HG03103 (cell line): ENCODE results near the gene CSF3.
"Not testable (repeated sequence)": the region's sequence is repeated elsewhere in the genome, so short reads cannot be mapped to it uniquely, and the experiment has no call there.

Experiments
- ATAC-seq: cut with Tn5 transposase; IDR thresholded peaks from one replicate; pipeline ENCODE4 v1.9.1; 2021; ENCODE audit warnings: low read depth; ENCODE audit not compliant: unreplicated experiment

The CSF3 gene

DNA sequence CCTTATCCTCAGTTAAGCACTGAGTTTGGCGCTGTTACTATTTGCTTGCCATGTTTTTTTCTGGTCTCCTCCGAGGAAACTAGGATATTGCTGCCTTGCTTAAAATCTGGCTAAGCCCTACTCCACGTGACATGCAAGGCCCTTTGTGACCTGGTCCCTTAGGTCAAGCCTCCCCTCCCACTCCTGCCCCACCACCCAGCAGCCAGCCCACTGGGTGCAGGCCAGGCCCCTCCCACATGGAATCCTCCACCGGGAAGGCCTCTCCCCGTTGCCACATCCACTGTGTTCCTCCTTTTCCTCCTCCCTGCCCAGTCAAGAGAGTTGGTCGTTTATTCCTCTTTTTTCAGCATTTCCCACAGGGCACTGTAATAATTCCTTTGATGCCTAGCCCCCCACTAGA is 18.4 kb upstream of the CSF3 start:
- no peak for ATAC-seq

DNA sequence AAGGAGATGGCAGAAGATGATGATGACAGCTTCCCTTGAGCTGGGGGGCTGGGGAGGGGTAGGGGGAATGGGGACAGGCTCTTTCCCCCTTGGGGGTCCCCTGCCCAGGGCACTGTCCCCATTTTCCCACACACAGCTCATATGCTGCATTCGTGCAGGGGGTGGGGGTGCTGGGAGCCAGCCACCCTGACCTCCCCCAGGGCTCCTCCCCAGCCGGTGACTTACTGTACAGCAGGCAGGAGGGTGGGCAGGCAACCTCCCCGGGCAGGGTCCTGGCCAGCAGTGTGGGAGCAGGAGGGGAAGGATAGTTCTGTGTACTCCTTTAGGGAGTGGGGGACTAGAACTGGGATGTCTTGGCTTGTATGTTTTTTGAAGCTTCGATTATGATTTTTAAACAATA is 17.7 kb upstream of the CSF3 start:
- ATAC-seq, result no peak

DNA sequence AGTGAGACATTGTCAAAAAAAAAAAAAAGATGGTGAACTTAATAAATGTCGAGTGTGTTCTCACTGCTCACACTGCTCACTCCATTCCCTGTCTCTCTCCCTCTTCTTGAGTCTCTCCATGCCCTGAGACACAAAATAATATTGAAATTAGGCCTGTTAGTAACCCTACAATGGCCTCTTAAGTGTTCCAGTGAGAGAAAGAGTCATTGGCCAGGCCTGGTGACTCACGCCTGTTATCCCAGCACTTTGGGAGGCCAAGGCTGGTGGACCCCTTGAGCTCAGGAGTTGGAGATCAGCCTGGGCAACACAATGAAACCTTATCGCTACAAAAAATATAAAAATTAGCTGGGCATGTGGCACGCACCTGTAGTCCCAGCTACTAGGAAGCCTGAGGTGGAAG is 16.2 kb upstream of the CSF3 start:
- ATAC-seq, result no peak

DNA sequence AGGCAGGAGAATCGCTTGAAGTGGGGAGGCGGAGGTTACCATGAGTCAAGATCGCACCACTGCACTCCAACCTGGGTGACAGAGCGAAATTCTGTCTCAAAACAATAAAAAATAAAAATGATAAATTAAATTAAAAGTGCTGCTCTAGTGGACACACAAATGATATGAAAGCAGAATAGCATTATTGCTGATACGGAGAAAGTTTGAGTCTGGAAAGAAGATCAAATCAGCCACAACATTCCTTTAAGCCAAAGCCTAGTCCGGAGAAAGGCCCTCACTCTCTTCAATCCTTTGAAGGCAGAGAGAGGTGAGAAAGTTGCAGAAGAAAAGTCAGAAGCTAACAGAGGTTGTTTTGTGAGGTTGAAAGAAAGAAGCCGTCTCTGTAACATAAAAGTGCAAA is 15.1 kb upstream of the CSF3 start:
- ATAC-seq, result no peak

DNA sequence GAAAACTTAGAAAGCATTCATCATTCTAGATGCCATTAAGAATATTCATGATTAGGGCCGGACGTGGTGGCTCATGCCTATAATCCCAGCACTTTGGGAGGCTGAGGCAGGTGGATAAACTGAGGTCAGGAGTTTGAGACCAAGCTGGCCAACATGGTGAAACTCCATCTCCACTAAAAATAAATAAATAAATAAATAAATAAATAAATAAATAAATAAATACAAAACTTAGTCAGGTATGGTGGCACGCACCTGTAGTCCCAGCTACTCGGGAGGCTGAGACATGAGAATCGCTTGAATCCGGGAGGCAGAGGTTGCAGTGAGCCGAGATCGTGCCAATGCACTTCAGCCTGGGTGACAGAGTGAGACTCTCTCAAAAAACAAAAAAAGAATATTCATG is 13.9 kb upstream of the CSF3 start:
- not testable (repeated sequence) for ATAC-seq

DNA sequence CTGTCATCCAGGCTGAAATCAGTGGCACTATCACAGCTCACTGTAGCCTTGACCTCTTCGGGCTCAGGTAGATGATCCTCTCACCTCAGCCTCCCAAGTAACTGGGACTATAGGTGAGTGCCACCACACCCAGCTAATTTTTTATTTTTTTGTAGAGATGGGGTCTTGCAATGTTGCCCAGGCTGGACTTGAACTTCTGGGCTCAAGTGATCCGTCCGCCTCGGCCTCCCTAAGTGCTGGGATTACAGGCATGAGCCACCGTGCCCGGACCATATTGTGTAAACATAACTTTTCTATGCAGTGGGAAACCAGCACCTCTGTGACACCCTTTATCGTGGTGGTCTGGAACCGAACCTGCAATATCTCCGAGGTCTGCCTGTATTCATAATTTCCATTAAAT is 11.2 kb upstream of the CSF3 start:
- ATAC-seq, result no peak

DNA sequence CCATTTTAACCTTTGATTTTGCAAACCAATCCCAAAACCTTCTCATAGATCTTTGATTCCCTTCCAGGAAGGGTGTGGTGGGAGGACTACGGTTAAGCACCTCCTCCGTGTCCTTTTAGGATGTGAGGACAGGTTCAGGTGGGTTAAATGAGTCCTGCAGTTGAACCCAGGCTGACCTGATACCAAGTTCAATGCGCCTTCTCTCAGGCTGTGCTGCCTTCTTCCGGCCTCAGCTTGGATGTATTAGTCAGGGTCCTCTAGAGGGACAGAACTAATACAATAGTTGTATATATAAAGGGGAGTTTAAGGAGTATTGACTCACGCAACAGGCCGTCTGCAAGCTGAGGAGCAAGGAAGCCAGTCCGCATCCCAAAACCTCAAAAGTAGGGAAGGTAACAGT is 10.5 kb upstream of the CSF3 start:
- no peak for ATAC-seq

DNA sequence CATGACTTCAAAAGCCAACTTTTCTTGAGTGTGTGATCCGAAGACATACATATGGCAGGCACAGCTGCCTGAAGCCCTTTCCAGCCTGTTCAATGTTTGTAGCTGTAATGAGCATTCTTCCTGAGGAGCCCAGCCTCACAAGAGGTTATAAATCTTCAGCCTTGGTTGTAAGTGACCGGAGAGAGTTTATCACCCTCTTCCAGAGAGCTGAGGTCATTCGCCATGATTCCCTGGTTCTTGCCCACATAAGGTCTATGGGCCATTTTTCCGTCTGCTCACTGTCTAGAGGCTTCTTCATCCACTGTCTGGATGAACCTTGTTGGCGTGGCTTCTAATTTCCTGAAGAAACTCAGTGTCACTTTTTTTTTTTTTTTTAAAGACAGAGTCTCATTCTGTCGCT is 9.7 kb upstream of the CSF3 start:
- ATAC-seq, result no peak

DNA sequence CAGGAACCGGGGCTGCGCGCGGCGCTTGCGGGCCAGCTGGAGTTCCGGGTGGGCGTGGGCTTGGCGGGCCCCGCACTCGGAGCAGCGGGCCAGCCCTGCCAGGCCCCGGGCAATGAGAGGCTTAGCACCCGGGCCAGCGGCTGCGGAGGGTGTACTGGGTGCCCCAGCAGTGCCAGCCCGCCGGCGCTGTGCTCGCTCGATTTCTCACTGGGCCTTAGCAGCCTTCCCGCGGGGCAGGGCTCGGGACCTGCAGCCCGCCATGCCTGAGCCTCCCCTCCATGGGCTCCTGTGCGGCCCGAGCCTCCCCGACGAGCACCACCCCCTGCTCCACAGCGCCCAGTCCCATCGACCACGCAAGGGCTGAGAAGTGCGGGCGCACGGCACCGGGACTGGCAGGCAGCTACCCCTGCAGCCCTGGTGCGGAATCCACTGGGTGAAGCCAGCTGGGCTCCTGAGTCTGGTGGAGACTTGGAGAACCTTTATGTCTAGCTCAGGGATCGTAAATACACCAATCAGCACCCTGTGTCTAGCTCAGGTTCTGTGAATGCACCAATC is 4.2 kb upstream of the CSF3 start:
- ATAC-seq, result not testable (repeated sequence)

DNA sequence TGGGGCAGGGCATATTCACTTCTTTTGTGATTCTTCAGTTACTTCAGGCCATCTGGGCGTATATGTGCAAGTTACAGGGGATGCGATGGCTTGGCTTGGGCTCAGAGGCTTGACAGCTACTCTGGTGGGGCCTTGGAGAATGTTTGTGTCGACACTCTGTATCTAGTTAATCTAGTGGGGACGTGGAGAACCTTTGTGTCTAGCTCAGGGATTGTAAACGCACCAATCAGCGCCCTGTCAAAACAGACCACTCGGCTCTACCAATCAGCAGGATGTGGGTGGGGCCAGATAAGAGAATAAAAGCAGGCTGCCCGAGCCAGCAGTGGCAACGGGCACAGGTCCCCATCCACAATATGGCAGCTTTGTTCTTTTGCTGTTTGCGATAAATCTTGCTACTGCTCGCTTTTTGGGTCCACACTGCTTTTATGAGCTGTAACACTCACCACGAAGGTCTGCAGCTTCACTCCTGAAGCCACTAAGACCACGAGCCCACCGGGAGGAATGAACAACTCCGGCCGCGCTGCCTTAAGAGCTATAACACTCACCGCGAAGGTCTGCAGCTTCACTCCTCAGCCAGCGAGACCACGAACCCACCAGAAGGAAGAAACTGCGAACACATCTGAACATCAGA is 3.1 kb upstream of the CSF3 start:
- ATAC-seq, result not testable (repeated sequence)

DNA sequence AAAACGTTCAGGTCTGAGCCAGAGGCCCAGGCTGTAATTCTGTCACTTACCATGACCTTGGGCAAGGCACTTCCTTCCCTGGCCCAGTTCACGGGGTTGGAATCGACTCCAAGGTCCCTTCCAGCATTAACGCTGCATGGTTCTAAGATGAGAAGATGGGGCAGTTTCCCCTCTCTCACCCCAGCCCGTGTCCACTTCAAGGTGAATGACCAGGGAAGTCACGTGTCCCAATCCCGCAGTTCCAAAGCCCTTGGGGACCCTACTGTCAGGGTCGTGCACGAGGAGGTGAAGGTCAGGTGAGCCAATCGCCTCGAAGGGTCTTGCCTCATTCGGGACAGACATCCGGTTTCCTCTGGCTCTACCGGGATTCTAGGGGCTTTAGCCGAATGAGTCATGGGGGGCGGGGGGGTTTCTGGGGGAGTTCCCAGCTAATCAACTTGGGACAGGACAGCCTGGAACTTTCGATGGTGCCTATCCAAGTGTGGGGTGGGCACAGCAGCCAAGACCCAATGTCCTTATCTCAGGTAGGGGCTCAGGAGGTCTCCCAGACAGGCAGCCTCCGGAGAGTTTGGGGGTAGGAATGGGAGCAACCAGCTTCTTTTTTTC is 762 bp upstream of the CSF3 start:
- no peak for ATAC-seq

DNA sequence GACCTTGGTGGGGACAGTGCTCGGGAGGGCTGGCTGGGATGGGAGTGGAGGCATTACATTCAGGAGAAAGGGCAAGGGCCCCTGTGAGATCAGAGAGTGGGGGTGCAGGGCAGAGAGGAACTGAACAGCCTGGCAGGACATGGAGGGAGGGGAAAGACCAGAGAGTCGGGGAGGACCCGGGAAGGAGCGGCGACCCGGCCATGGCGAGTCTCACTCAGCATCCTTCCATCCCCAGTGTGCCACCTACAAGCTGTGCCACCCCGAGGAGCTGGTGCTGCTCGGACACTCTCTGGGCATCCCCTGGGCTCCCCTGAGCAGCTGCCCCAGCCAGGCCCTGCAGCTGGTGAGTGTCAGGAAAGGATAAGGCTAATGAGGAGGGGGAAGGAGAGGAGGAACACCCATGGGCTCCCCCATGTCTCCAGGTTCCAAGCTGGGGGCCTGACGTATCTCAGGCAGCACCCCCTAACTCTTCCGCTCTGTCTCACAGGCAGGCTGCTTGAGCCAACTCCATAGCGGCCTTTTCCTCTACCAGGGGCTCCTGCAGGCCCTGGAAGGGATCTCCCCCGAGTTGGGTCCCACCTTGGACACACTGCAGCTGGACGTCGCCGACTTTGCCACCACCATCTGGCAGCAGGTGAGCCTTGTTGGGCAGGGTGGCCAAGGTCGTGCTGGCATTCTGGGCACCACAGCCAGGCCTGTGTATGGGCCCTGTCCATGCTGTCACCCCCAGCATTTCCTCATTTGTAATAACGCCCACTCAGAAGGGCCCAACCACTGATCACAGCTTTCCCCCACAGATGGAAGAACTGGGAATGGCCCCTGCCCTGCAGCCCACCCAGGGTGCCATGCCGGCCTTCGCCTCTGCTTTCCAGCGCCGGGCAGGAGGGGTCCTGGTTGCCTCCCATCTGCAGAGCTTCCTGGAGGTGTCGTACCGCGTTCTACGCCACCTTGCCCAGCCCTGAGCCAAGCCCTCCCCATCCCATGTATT is 1.1 kb downstream of the CSF3 start:
- no peak for ATAC-seq

DNA sequence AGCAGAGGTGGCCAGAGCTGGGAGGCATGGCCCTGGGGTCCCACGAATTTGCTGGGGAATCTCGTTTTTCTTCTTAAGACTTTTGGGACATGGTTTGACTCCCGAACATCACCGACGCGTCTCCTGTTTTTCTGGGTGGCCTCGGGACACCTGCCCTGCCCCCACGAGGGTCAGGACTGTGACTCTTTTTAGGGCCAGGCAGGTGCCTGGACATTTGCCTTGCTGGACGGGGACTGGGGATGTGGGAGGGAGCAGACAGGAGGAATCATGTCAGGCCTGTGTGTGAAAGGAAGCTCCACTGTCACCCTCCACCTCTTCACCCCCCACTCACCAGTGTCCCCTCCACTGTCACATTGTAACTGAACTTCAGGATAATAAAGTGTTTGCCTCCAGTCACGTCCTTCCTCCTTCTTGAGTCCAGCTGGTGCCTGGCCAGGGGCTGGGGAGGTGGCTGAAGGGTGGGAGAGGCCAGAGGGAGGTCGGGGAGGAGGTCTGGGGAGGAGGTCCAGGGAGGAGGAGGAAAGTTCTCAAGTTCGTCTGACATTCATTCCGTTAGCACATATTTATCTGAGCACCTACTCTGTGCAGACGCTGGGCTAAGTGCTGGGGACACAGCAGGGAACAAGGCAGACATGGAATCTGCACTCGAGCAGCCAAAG is 2.3 kb downstream of the CSF3 start:
- ATAC-seq, result no peak

DNA sequence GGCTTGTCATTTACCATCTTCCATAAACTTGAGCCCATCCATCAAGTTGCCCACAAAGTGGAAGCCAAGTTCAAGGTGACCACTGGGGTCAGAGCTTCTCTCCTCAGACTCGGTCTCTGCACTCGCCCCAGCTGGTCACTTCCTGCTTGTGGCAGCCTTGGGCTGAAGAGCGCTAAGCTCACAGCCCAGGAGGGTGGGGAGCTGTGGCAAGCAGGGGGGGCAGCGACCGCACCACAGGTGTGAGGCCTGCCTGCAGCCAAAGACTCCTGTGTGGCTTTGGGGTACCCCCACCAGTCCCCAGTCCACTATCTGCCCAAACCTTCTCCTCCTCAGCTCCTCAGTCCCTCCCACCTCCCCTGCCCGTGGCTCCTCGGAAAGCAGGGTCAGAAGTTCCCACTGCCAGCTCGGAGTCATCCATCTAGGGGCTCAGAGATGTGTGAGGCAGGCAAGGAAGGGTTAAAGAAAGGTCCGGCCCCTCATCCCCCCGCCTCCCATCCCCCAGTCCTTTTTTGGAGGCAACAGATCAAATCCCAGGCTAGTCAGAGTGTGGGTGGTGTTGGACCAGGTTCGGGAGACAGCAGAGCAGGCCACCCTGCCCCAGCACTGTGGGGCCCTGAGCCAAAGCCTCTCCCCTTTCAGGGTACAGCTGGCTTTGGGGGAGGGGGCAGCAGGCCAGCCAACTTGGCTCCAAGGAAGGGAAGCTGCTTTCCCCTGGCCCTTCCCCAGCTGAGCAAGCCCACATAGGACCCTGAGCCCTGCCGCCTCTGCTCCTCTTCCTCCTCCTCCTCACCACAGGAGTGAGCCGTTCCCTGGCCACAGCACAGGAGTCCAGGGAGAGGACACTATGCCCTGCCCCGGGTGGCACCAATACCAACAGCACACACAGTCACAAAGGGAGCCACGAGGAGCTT is 3.2 kb downstream of the CSF3 start:
- ATAC-seq, result no peak

DNA sequence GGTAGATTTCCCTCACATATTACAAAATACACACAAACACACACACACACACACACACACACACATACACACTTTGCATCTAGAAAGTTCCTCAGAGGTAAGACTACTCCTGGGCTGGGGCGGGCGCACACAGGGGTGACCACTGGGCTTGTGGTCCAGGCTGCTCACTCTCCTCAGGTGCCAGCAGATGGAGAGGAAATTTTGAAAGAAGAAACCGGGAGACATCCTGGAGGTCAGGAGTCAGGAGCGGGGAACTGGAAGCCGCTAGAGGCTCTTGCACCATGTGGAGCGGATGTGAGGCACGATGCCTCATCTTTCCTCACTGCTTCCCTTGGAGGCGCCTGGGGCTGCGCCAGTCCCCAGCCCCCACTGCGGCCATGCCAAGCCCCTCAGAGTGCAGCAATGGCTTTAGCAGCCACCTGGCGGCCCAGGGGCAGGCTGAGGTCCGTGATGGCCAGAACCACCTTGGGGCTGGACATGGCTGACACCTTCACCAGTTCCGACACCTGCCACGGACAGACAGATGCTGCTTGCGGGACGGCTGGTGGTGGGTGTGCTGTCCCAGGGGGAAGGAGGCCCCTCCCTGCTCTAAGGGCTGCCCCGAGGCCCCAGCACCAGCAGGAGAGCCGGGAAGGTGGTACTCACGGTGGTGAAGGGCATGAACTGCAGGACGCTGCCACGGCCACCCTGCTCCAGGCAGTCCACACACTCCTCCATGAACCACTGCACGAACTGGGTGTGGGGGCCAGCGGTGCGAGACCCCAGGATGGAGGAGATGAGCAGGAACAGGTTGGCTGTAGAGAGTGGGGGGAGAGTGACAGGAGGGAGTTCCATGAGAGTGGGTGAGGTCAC is 4.1 kb downstream of the CSF3 start:
- ATAC-seq, result no peak

DNA sequence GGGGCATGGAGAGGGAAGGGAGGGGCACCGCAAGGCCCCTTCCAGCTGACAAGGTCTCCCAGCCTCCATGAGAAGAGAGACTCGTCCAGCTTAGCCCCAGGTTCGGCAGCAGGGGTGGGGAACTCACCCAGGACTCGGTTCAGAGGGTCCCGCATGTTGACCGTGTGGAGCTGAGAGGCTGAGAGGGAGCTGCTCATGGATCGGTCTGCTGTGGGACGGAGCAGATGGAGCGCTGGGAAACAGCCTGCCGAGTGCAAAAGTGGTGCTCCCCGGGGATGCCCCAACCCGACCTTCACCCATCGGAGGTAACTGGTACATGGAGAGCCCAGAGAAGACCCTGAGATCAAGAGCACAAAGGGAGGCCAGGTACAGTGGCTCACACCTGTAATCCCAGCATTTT is 4.9 kb downstream of the CSF3 start:
- no peak for ATAC-seq

DNA sequence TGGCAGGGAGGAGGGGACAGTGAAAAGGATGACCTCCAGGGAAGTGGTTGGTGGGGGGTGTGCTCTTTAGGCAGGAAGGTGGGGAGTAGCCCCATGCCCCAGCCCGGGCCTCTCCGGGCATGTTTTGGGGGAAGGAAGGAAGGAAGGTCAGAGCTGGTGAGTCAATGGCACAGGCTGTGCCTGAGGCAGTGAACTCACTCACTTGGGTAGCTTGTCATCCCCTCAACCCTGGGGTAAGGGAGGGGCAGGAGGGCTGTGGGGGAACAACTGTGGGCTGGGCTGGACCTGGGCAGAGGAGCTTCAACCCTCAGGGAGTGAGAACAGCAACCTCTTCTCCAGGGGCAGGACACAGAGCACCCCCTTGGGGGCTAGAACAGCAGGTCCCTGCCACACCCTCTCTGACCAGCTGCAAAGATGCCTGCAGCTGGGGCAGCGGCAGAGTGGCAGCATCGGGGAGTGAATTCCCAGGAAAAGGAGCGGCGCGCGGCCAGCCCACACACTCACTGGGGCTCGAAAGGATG is 6.3 kb downstream of the CSF3 start:
- no peak for ATAC-seq

DNA sequence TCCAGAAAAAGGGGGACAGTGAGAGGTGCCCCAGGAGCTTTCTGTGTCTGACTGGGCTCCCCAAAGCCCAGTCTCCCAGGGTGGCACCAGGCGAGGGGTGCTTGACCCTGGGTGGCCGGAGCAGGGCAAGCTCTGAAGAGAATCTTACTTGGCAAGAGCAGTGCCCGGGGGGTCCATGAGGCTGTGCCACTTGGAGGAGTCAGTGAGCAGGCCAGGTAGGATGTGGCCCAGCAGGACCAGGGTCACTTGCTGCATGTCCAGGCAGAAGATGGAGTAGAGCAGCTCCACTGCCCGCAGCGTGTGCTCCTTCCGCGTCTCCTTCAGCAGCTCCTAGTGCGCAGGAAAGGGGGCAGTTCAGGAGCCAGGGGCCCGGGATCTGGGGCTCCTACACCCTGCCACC is 7.3 kb downstream of the CSF3 start:
- no peak for ATAC-seq
